Ecto neural progenitor cell (in vitro differentiated cells): ENCODE results near the gene SLC15A3.
"Not testable (repeated sequence)": the region's sequence is repeated elsewhere in the genome, so short reads cannot be mapped to it uniquely, and the experiment has no call there.

ENCODE experiments used
- DNase-seq: peaks from one replicate; pipeline ENCODE4 v3.0.0-alpha.2; 2018; ENCODE audit warnings: low spot score

The SLC15A3 gene

GRCh38 chr11:60913793-60914632 is 38.0 kb downstream of the SLC15A3 start, which contains the start of gene TMEM109:
TSS of gene TMEM109 (plus strand) at chr11:60914158. CDS start at chr11:60919694, 5,536 bp downstream.
- DNase-seq: peak; percentile 91

DNA sequence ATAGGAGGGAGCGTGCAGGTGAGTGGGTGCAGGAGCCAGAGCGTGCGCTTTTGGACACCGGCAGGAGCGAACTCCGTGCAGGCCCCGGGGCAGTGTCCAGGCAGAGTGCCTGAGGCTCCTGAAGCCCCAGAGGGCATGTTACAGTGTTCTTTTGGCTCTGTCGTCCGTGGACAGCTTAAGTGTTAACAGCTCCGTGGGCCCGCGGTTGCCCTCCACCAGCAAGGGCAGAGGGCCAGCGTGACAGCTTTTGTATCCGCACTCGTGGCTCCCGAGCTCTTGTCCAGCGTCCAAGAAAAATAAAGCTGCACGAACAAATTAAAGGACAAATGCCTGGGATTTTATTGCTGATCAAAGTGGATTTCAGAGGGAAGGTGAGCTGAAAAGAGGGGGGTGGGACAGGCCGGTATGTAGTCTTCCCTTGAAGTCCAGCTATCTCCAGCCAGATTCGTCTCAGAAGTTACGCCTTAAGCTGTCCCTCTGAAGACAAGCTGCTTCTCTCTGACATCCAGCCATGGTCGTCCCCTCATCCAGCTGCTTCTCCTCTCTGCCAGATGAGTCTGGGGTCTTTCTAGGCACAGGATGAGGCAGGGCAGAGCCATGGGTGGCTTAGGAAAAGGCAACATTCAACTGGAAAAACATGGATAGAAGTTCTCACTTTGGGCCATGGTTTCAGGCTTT is 39.0 kb downstream of the SLC15A3 start:
- DNase-seq: no peak

- DNase-seq: no peak
These were observed 39.6 kb downstream of the SLC15A3 start for GRCh38 chr11:60912223-60912850.

- no peak for DNase-seq
These were observed 41.1 kb downstream of the SLC15A3 start for GRCh38 chr11:60910711-60911380.

- DNase-seq: no peak
These were observed 41.7 kb downstream of the SLC15A3 start for GRCh38 chr11:60910281-60910687.

DNA sequence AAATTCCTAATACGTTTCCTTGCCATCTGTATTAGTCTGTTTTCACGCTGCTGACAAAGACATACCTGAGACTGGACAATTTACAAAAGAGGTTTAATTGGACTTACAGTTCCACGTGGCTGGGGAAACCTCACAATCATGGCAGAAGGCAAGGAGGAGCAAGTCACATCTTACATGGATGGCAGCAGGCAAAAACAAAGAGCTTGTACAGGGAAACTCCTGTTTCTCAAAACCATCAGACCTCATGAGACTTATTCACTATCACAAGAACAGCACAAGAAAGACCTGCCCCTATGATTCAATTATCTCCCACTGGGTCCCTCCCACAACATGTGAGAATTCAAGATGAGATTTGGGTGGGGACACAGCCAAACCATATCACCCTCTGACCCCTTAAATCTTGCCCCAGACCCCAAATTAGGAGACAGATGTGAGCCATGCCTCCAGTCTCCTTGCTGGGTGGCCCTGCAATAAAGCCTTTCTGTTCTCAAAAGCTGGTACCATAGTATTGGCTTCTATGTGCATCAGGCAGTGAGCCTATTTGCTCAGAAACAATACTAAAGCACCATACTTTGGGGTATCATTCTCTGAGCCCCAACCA is 42.2 kb downstream of the SLC15A3 start:
- DNase-seq: not testable (repeated sequence)

DNA sequence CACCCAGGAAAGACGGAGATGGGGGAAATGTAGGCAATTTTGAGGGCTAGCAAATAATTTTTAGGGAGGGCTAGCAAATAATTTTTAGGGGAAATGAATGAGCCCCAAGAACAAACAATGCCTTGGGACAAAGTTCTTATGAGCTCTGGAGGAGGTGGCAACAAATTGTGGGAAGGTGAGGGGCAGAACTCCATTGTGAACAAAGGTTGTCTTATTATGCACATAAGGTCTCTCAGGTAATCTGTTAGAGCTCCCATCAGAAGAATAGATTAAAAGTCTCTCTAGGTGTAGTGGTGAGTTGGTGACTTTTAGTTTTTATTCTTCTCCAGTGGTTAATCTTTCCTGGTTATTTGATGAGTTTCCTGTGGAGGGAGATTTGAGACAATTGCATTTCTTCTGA is 43.2 kb downstream of the SLC15A3 start:
- no peak for DNase-seq

GRCh38 chr11:60906132-60906972 is 45.6 kb downstream of the SLC15A3 start, which contains the start of gene PRPF19:
TSS of gene PRPF19 (minus strand) at chr11:60906585. CDS start at chr11:60906382, 203 bp downstream.
- peak; percentile 97 for DNase-seq

- no peak for DNase-seq
These were observed 46.3 kb downstream of the SLC15A3 start for GRCh38 chr11:60905551-60906113.

- no peak for DNase-seq
These were observed 46.9 kb downstream of the SLC15A3 start for GRCh38 chr11:60905047-60905446.

DNA sequence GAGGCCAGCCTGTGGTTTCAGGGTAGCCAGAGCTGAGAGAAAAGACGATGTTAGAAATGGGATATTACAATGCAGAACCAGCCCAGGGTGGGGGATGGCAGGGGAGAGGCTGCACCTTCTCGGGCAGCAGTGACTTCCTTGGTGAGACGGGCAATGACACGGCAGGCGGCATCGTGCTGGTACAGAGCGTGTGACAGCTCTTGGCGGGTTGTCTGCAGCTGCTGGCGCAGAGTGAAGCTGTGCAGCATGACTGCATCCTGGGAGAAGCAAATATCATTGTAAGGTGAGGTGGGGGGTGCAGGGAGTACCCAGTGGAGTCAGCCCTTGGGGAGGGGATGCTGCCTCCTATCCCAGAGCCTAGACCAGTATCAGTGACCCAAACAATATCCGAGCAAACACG is 49.4 kb downstream of the SLC15A3 start:
- DNase-seq: no peak

DNA sequence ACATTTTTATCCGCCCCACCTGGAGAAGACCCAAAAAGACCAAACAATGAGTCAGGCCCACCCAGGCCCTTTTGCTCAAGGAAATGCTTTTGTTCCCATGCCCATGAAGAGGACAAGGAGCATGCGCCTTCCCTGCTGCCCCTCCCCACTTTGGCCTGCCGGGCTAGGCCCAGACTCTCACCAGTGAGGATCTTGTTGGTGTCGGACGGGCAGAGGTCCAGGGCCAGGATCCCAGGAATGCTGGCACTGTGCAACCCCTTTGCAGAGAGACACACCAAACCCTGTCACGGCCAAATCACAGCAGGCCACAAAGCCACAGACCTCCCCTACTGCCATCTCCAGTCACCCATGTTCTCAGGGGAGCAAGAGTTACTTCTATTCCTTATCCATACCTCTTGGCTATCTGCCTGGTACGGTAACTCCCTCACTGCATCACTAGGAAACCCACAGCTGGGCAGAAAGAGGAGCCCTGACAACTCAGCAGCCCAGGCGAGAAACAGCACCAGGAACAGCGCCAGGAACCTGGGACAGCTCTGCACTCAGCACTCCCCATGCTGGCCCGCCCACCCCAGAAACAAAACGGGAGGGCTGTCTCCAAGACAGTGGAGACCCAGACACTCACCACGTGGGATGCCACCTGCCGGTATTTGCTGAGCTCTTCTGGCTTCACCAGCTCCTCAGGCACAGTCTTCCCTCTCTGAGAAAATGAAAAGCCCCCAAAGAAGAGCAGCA is 51.1 kb downstream of the SLC15A3 start:
- no peak for DNase-seq

DNA sequence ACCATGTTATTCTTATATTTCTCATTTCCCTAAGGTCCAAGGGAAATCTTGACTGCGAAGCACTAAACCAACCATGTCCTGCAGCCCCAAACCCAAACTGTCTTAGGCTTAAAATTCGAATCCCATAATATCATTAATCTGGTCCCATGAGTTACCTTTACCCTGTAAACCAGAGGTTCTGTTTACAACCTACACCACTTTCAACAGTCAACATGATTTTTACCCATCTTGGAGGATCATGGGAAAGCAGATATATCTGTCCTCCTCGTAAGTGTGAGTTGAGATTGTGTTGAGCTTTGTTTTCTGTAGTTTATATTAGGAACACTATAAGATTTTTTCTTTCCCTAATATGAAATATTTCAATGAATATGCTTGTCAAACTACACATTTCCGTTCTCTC is 52.0 kb downstream of the SLC15A3 start:
- DNase-seq: no peak

DNA sequence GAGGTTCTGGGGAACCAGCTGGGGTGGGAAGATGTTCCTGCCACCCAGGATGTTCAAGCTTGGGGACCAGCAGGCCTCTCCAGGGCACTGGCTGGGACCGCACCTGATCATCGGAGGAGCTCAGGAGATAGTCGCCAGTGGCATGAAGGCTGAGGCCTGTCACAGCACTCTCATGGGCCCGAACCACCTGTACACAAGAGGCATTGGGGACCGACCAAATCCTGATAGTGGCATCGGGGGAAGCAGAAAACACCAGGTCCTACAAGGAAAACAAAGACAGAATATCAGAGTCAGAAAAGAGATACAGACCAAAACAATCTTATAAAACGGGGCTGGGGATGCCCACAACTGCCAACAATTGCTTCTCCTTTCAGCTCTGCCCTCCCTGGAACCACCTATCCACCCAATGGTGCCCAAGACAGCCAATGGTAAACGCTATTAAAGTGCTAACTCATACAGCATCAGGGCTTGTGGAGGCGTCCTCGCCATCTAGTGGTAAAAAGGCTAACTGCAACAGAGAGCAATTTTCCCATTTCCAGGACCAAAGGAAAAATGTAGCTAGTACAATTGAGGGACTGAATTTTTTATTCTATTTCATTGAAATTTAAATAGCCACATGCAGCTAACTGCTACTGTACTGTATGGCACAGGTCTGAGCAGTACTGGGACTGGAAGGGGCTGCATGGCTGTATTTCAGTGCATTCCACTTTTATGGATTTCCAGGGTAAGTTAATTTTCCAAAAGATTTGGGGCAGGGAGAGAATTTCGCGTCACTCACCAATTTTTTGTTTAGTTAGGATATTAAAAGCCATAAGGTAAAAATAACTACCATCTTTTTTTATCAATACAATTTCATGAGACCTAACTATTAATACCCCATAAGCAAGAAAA is 52.7 kb downstream of the SLC15A3 start:
- no peak for DNase-seq

DNA sequence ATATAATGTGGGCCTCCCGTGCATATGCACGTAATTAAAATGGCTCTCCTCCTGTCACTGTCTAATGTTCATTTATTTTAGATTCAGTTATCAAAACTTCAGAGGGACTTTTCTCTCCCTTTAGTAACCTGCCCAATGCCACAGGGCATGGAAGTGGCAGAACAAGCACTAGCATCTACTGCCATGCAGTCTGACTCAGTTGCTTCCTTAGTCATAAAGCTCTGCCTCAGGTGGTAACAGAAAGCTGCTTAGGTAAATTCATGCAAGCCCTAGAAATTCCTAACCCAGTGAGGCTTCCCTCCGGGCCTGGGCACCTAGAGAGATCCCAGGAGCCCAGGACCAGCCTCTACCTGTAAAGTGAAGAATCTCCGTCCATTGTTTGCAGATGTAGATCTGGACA is 54.5 kb downstream of the SLC15A3 start:
- no peak for DNase-seq

DNA sequence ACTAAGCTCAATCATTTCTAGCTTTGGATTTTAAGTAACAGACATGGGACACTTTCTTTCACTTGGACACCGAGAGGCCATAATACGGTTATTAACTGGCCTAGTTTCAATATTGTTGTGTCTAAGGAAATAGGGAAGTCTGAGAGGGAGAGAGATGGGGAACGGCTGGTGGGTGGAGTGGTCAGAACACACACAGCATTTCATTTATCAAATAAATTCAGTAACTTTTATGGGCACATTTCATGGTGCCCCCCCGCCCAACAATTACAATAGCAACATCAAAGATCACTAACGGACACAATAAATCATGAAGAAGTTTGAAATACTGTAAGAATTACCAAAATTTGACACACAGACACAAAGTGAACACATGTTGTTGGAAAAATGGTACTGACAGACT is 56.3 kb downstream of the SLC15A3 start:
- DNase-seq: no peak

GRCh38 chr11:60891103-60891741 is 60.8 kb downstream of the SLC15A3 start:
- no peak for DNase-seq

- no peak for DNase-seq
These were observed 61.3 kb downstream of the SLC15A3 start for GRCh38 chr11:60890696-60891095.
